GM23338 (cell line): ENCODE results near the gene TAF4.

Source experiments
- CREB1 ChIP-seq: fragments of 250-450 bp; sonication (Bioruptor Pico); IDR thresholded peaks from 2 replicates; pipeline ENCODE4 v1.5.0; 2020; ENCODE audit warnings: low read depth, mild to moderate bottlenecking, moderate library complexity
- CTCF ChIP-seq, 2 experiments: fragments of 200-600 bp in 1 of 2; sonication (generic) in 1 of 2; conservative IDR thresholded peaks; 2 replicates each; pipeline versions ENCODE4 v1.5.1 to v1.6.1; 2016 to 2017; ENCODE audit warnings: antibody characterized with exemption in 2 of 2, low read depth in 2 of 2, mild to moderate bottlenecking in 2 of 2, moderate library complexity in 1 of 2
- EZH2 ChIP-seq: fragments of 200-600 bp; sonication (generic); IDR thresholded peaks from one replicate; pipeline ENCODE4 v1.8.0; 2017; ENCODE audit warnings: antibody characterized with exemption, mild to moderate bottlenecking, low read depth; ENCODE audit not compliant: unreplicated experiment
- EZH2phosphoT487 ChIP-seq: fragments of 200-600 bp; sonication (generic); IDR thresholded peaks from one replicate; pipeline ENCODE4 v1.8.1; 2018; ENCODE audit warnings: antibody characterized with exemption; ENCODE audit not compliant: unreplicated experiment
- NANOG ChIP-seq: IDR thresholded peaks from 2 replicates; pipeline ENCODE4 v1.6.1; 2016; ENCODE audit warnings: antibody characterized with exemption, borderline replicate concordance
- POLR2AphosphoS5 ChIP-seq: IDR thresholded peaks from 2 replicates; pipeline ENCODE4 v1.6.1; 2016; ENCODE audit warnings: antibody characterized with exemption, low read depth
- REST ChIP-seq: IDR thresholded peaks from one replicate; pipeline ENCODE4 v1.6.1; 2018; ENCODE audit warnings: antibody characterized with exemption; ENCODE audit not compliant: unreplicated experiment
- ZNF114 ChIP-seq: fragments of 250-450 bp; sonication (Bioruptor Pico); IDR thresholded peaks from 2 replicates; pipeline ENCODE4 v1.5.0; 2020; ENCODE audit warnings: mild to moderate bottlenecking, moderate library complexity
- TF ChIP-seq, protein P1 (sequence below): IDR thresholded peaks from 2 replicates; pipeline ENCODE4 v1.6.1; 2016; ENCODE audit warnings: antibody characterized with exemption

GRCh38 chr20:61964675-61965605, 100.7 kb downstream of the TAF4 start:
- TF ChIP-seq POLR2AphosphoS5 (no peak), CTCF (conservative IDR thresholded peaks at IDR 0.05; ENCODE audit: low read depth in 2 of 2) (no peak), EZH2 (no peak), REST (no peak), CREB1 (no peak), EZH2phosphoT487 (no peak), ZNF114 (CRISPR knock-in tag) (no peak), NANOG (no peak)
- TF ChIP-seq, protein P1, sequence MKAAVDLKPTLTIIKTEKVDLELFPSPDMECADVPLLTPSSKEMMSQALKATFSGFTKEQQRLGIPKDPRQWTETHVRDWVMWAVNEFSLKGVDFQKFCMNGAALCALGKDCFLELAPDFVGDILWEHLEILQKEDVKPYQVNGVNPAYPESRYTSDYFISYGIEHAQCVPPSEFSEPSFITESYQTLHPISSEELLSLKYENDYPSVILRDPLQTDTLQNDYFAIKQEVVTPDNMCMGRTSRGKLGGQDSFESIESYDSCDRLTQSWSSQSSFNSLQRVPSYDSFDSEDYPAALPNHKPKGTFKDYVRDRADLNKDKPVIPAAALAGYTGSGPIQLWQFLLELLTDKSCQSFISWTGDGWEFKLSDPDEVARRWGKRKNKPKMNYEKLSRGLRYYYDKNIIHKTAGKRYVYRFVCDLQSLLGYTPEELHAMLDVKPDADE: no peak
